Measurements from ENCODE around the gene NACA2.
"Not testable (repeated sequence)": the region's sequence is repeated elsewhere in the genome, so short reads cannot be mapped to it uniquely, and the experiment has no call there.

Gene NACA2

DNA sequence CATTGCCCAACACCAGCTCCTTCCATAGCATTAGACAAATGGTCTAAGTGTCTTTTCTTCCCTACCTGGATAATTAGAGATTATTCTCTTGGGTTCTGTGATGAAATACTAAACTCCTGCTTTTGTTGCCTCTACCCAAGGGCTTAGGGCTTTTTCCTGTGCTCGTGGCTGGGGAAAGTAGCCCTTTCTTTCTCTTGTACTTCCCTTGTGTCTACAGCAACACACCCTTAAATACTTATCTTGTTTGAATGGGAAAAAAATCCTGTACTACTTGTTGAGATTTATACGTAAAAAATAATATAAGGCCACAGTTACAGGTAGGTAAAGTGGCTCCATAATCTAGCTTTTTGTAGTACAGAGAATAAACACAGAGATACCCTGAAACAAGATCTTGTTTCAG is 7.0 kb upstream of the NACA2 start:
- DNase-seq = no peak

- no peak for DNase-seq
These were observed 6.6 kb upstream of the NACA2 start for GRCh38 chr17:61597607-61598006.

DNA sequence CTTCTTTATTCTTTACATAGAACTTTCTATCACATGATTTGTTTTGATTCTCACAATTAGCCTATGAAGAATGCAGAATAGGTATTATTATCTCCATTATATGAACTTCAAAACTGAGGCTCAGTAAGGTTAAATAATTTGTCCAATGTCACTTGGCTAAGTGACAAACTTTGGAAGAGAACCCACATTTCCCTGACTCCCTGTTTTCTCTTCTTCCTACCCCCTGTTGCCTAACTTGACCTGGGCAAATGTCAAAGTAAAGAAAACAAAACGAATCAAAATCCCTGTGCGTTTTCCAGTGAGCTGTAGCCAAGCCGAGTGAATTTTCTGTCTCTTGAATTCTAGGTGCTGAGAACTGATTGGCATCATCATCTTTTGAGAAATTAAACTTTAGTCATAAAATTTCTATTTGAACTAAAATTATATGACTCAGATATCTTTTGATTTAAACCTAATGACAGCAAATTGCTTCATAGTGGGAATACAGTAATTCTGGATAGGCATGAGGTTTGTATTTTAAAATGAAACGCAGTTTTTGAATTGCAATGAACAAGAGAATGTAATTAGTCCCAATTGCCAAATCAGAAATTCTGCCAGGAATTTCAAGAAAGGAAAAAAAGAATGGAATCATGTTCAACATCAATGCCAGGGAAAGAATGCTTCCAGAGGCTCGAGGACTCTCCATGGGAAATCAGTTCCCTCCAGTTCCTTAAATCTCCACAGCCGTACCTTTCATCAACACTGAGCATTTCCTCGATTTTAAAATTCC is 4.6 kb upstream of the NACA2 start:
- DNase-seq = no peak

- no peak for DNase-seq
These were observed 3.3 kb upstream of the NACA2 start for GRCh38 chr17:61594294-61594825.

DNA sequence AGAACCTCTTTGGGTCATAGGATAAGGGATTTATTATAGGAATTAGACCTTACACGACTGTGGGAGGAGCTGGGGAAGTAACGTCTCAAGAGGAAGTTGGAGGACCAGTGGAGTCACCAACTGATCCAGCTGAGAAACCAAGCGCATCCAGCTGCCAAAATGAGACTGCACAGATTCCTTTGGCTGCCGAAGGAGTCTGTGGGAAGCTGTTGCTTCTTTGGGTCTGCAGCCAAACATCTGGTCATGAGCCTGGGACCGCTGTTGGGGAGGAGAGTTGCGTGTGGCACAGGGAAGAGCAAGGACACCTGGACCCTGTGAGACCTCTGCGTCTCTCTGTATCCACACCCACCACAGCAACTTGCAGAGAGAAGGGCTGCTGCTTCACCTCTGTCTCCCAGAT is 2.4 kb upstream of the NACA2 start:
- DNase-seq = no peak

DNA sequence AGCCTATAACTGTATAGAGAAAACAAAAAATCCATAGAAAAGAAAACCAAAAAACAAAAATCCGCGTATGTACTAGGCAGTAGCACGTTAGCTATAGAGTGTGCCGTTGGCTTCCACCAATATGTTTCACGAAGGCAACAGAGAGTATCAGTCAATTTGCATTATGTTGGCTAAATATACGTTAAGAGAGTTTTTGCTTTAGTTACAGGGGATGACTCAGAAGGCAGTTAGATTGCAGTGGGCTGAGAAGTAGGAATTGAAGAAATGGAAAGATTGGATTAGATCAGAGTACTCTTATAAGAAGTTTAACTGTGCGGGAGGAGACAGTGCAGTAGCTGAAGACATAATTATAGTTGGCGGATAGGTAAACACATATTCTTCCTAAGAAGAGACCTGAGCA is 911 bp upstream of the NACA2 start:
- no peak for DNase-seq

DNA sequence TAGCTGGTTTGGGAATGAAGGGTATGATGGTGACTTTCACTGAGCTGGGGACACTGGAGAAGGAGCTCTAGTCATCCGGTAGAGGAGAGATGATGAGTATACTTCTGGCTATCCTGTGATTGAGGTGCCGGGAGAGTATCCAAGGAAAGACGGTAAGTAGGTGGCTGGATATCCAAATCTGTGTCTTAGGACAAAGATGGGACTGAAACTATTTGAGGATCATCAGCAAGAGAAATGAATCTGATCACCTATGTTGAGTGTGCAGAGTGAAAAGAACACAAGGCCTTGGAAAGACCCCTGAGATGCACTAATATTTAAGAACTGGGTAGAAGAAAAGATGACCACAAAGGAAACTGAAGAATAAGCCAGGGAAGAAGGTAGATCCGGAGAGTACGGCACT is 1.0 kb downstream of the NACA2 start:
- no peak for DNase-seq

GRCh38 chr17:61587807-61588660 is 3.0 kb downstream of the NACA2 start:
- no peak for DNase-seq

DNA sequence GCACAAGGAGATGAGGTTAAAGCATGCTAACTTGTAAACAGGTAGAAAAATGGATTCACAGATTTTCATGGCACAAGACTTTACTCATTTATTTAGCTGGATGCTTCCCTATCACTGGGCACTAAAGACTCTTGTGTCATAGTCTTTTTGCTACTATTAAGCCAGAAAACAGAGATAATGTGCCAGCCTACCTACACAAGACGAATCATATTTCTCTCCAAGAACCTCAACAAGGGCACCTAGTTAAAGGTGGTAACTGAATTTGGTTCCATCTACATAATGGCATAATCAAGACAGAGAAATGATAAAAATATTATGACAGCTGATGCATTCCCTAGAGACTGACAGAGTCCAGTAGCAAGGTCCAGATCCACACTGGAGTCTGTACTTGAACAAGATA is 3.8 kb downstream of the NACA2 start:
- no peak for DNase-seq

DNA sequence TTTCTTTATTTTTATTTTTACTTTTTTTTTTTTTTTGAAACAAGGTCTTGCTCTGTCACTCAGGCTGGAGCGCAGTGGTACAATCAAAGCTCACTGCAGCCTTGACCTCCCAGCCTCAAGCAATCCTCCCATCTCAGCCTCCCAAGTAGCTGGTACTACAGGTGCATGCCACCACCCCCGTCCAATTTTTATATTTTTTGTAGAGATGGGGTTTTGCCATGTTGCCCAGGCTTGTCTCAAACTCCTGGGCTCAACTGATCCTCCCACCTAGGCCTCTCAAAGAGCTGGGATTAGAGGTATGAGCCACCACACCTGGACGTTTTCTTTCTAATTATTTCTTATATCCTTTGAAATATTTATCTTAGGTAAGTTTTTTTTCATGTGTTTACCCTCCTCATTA is 4.4 kb downstream of the NACA2 start:
- DNase-seq = not testable (repeated sequence)

DNA sequence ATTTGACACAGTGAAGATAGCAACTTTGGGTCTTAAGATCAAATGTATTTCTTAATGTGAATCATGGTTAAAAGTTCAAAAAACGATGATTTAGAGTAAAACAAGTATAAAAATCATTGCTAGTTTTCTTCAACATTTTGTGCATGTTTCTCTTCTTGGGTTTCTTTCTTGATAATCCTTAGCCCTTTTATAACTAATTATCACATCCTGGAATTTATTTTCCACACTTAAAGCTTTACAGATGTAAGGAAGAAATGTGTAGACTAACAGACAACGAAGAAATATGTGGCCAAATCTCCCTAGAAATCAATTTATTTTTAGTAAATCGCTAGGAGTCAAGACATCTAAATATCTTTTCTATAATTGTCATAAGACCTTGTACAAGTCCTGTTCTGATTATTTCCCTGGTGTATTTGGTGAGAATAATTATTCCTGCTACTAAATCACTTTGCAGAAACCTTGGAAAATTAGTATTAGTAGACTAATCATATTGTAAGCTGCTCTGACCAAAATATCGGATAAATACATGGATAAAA is 4.9 kb downstream of the NACA2 start:
- no peak for DNase-seq

- DNase-seq = no peak
These were observed 6.2 kb downstream of the NACA2 start for GRCh38 chr17:61584866-61585265.

GRCh38 chr17:61584266-61584665 is 6.8 kb downstream of the NACA2 start:
- no peak for DNase-seq

- DNase-seq = no peak
These were observed 7.3 kb downstream of the NACA2 start for GRCh38 chr17:61583660-61584264.

GRCh38 chr17:61583242-61583641 is 7.8 kb downstream of the NACA2 start:
- DNase-seq = no peak

GRCh38 chr17:61582593-61582992 is 8.4 kb downstream of the NACA2 start:
- DNase-seq = no peak

DNA sequence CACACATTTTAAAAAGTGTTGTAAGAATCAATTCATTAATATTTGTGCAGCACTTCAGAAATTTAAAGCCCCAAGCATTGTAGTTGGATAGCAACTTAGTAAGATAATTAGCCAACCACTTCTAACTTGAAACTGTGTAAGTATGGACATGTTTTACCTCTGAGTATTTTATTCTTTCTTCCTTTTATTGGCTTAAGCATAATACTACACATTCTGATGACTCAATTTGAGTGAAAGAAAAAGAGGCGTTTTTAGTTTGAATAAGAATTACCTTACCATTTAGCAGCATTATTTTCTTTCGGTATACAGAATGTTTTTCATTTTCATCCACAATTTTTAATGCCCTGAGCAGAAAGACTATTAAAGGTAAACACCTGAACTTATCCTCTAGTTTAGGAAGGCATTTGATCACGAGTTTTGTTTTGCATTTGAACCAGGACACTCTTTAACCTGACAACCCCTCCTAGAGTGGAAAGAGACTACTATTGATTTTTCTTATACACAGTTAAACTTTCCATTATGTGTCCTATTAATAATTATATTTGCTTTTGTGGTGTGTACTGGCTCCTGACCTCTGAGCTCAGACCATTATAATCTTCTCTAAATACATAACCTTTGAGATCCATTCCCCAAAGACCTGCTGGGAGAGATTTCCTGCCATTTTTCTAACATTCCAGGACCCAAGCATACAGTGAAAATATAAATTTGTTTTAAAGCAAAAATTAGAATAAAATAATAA is 9.2 kb downstream of the NACA2 start:
- no peak for DNase-seq

GRCh38 chr17:61580502-61580901 is 10.5 kb downstream of the NACA2 start:
- DNase-seq = no peak

DNA sequence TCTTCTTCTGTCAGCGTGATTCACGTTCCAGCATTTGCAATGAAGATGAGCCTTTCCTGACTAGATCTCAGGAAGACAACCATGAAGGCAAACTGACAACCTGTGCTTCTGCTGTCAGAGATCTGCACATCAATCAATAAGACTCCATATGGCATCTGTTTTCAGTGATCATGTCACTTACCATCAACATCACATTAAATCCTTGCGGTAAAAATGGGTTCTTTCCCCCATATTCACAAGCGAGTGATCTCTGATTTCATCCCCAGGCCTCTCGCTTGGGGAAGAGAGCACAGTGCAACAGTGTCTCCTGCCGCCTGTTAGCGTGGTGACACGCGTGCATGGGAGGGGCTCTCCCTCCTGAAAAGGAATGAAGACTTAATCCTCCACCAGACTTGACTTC is 11.1 kb downstream of the NACA2 start:
- no peak for DNase-seq

DNA sequence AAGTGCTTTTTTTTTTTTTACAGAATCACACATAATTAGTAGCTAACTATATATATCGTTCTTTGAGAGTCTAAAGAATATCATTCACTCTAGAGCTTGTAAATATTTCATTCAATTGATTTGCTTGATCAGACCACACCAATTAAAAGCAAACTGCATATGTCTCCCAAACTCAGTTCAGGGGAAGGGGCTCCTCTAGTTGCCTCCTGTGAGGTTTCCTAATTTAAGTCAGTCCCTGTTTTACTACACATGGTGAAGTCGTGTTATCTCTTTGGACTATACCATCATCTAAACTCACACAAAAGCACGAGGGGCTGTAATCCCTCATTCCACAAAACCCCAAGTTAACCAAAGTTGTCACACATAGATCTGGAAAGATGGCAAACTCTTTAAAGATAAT is 11.7 kb downstream of the NACA2 start:
- no peak for DNase-seq

DNA sequence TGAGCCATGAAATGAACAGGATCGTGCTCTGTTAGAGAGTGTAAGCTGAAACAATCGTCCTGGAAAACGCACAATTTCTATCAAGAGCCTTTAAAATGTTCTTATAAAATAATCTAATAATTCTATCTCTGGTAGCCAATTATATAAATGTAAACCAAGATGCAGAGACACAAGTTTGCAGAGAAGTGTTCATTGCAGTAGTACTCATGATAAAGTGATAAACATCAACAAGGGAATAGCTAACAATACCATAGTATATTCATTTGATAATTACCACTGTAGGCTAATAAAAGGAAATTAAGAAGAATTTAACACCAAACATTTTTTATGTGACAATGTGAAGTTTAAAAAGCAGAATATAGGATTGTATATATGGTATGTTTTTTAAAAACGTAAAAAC is 12.4 kb downstream of the NACA2 start:
- DNase-seq = no peak

- DNase-seq = no peak
These were observed 15.0 kb downstream of the NACA2 start for GRCh38 chr17:61575983-61576382.

Data from stimulated activated CD4-positive, alpha-beta T cell treated with anti-CD3 and anti-CD28 coated beads, Interleukin-1b, Interleukin-23, amount 100 ng/mL, for 48 hours (primary cell).